GM21723 (cell line): ENCODE measurements around the gene LARP4B.

ENCODE experiments used
- ATAC-seq: cut with Tn5 transposase; IDR thresholded peaks from one replicate; pipeline ENCODE4 v1.9.1; 2021; ENCODE audit warnings: mild to moderate bottlenecking, moderate library complexity; ENCODE audit not compliant: unreplicated experiment

Gene LARP4B

GRCh38 chr10:931326-932318 is at the start of gene LARP4B:
TSS of gene LARP4B (minus strand) at chr10:931705. CDS start at chr10:885721, 45,984 bp downstream.
- ATAC-seq, result peak; percentile 90

DNA sequence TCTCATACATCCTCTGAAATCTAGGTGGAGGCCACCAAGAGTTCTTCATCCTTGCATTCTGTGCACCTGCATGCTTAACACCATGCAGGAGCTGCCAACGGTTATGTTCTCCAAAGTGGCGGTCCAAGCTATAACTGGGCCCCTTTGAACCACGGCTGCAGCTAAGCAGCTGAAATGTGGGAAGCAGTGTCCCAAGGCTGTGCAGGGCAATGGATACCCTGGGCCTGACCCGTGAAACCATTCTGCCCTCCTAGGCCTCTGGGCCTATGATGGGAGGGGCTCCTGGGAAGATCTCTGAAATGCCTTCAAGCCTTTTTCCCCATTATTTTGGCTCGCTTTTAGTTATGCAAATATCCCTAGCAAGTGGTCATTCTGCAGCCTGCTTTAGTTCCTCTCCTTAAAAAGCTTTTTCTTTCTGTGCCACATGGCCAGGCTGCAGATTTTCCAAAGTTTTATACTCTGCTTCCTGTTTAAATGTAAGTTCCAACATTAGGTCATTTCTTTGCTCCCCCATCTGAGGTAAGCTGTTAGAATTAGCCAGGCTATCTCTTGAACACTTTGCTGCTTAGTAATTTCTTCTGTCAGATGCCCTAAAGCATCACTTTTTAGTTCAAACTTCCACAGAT is 49.1 kb upstream of the LARP4B start:
- no peak for ATAC-seq

DNA sequence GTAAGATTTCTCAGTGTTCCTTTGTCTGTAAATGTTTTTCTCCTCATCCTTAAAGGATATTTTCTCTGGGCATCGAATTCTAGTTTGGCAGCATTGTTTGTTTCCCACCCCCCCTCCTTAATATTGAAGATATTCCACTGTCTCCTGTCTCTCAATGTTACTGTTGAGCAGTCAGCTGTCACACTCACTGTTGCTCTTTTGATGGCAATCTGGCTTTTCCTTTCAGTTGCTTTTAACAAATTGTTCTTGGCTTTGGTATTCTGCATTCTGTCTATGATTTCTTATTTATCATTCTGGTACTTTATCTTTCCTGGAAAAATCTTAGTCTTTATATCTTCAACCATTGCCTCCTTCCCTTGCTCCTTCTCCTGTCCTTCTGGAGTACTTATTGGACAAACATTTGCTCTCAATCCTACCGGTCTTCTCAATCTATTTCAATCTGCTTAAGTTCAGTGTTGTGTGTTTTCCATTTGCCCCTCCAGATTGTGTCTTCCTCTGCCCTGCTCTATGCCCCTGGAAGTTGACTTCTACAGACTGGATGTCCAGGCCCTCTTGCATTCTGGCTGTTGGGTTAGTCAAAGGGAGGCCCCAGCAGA is 47.4 kb upstream of the LARP4B start:
- no peak for ATAC-seq

- ATAC-seq, result no peak
These were observed 44.8 kb upstream of the LARP4B start for GRCh38 chr10:976316-976715.

DNA sequence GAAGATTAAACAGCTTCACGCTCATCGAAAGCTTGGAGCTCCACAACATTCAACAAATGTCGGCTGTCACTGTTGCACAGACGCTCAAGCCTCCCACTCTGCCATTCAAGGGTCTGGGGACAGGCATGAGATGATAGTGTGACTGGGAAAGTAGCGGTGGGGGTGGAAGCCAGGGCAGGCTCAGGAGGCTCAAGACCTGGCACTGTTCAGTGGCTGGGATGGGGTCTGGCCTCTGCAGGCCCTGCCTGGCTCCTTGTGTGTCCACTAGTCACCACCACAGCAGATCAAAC is 43.2 kb upstream of the LARP4B start:
- ATAC-seq, result no peak

DNA sequence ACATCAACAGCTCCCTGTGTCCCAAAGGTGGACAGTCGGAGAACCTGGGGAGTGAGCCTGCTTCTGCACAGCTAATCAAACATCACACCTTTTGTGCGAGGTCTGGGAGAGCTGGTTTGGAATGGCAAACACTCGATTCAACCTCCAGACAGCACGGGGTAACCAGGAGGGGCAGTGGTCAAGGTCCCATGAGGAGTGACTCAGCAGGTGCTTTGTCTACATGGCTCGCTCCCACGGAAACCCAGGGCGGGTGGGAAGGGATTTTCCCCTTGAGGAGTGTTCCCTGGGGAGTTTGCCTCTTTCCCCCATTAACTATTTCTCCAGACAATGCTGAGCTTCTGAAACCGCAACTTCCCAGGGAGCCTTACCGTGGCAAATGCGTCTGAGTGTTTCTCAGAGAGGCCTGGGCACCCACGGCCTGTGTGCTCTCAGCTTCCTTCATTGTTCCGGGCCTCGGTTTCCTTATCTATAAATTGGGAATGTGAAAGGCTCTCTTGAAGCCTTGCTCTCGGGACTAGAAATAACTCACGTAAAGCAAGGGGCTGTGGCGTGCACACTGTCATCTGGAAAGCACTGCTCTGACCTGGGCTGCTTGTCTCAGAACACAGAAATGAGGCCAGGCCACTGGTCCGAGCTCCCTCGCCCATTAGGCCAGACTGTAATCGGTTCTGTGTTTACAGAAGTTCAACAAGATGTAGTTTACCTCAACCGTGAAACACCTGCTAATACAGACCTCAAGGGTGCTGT is 42.7 kb upstream of the LARP4B start:
- no peak for ATAC-seq

DNA sequence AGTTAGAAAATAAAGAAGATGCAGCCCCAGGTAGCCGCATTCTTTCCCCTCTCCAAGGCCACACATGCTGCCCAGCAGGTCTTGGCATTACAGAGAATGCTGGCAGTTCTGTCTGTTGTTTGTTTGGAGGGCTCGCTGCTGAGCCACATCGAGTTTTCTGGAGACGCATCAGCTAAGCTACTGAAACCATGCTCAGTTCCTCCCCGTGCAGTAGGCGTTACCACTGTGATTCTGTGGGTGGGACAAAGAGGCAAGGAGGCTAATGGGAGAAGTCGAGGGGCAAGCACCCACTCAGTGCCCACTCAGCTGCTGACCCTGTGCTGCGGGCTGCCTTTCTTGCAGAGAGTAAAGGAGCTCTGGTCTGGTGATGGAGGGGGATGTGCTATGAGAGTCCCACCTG is 41.3 kb upstream of the LARP4B start:
- no peak for ATAC-seq

- ATAC-seq, result no peak
These were observed 40.1 kb upstream of the LARP4B start for GRCh38 chr10:971613-972012.

- ATAC-seq, result no peak
These were observed 39.6 kb upstream of the LARP4B start for GRCh38 chr10:971150-971542.

DNA sequence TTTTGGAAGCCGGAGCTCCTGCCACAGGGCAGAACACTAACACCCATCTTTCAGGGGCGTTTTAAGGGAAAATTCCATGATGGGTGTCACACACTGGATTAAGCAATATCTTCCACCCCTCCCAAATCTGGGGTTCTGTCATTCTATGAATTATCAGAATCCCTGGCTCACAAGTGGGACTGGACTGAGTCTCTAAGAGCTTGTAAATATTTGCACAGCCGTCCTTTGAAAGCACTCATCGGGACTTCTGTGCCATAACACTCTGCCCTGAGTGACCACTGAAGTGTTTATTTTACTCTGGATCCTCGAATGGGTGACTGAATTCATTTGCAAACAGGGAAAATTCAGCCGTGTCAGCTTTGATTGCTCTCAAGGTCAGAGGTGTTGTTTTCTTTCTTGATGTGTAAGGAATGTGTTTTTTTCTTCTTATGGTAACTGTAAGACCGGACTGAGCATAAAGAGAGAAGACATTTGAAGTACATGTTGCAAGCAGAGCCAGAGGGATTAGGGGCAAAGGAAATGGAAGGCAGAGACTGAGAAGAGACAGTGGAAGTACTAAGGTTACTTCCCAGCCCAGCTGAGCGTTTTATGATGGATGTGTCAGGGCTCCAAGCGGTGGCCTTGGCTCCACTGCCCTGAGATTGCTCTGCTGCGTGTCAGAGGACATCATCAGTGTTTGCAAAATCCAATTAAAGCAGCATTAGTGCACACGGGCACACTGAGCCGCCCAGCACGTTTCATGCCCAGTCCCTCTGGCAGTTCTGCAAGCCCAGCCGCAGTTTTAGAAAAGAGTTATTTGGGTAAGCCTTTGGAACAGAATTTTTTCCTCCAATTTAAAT is 39.0 kb upstream of the LARP4B start:
- ATAC-seq, result no peak

DNA sequence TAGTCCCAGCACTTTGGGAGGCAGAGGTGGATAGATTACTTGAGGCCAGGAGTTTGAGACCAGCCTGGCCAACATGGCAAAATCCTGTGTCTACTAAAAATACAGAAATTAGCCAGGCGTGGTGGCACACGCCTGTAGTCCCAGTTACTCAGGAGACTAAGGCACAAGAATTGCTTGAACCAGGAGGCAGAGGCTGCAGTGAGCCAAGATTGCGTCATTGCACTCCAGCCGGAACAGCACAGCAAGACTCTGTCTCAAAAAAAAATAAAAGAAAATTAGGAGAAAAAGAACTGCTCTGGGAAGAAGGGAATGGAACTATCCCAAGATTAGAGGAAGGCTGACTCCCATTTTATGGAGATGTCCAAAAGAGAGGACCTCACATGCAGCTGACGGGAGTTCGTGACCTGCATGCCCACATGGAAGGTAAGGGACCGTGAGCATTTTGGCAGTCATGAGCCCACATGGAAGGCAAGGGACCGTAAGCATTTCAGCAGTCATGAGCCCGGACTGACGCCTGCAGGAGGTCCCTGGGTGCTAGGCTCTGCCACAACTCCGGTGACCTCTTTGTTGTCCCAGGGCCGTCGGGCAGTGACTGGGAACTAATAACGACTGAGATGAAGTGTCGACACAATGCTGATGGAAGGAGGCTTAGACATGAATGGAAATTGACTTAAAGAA is 38.1 kb upstream of the LARP4B start:
- ATAC-seq, result no peak

- ATAC-seq, result no peak
These were observed 37.2 kb upstream of the LARP4B start for GRCh38 chr10:968546-969199.

DNA sequence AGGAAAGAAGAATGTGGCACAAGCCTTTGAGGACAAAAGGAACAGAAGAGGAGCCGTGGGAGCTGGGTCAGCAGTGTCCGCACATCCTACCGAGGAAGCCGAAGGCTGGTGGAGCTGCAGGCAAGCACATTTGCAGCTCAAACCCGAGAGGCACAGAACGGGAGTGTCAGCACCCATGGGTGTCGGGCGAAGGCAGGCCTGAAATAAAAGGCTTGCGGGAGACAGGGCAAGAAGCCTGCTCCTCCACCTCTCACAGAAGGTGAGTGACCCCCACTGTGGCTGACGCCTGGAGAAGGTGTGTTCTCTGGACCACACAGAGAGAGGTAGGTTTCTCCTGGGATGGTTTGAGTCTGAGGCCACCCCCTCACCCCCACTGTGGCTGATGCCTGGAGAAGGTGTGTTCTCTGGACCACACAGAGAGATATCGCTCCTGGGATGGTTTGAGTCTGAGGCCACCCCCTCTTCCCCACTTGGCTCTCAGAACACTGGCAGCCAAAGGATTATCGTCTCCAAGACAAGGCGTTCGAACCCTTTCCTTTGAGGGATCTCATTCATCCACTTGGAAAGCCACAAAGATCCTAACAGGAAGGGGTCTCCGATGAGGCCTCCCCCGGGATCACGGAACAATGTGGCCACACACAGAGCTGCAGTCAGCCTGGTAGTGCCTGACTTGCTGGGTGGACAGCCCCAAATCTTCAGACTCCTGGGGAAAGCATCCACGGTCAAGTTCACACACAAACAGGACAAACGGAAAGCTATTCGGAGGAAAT is 35.1 kb upstream of the LARP4B start:
- no peak for ATAC-seq

- no peak for ATAC-seq
These were observed 33.5 kb upstream of the LARP4B start for GRCh38 chr10:964988-965417.

DNA sequence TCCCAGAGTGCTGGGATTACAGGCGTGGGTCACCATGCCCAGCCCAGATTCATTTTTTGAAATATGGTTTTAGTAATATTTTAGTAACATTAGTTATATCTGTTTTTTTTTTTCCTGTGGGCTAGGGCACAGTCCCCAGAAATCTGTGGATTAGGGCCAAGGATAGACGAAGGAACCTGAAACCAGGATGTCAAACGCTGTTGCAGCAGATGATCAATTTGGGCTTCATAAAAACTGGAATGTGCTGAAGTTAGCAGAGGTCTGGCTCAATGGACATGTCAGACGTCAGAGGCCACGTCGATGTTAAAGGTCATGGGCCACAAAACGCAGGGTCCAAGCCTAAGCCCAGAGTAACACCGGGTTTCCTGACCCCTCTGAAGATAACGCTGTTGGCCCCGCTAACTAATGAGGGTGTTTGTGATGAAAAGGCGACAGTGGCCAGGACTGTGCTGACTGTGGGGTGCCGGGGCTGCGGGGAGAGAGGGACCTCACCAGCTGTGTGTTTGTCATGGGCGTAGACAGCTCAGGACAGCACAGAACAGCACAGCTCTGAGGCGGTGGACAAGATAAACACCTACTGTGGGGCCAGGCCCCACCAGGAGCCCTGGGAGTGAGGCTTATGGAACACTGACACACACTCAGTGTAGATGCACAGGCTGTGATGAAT is 32.9 kb upstream of the LARP4B start:
- ATAC-seq, result no peak

- no peak for ATAC-seq
These were observed 32.1 kb upstream of the LARP4B start for GRCh38 chr10:963655-964054.

- ATAC-seq, result no peak
These were observed 31.7 kb upstream of the LARP4B start for GRCh38 chr10:963186-963585.

DNA sequence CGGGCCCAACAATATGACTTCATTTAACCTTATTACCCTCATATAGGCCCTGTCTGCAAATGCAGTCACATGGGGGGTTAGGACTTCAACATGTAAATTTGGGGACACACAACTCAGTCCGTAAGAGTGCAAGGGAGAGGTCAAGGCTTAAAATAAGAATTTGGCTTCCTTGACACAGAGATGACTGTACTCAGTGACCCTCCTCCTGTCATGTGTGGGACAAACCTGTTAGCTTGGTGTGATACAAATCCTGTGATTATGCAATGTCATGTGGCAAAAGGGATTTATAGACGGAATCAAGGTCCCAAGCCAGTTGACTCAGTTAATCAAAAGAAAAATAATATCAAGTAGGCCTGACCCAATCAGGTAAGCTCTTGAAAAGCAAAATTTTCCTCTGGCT is 30.8 kb upstream of the LARP4B start:
- no peak for ATAC-seq
